Testis (tissue), 3 donors: Measurements from ENCODE around the gene HOXA5. TPM values are rescaled to one million over a fixed set of nuclear protein-coding genes. Genes with fewer than 3 reads are reported as not detected.

Source experiments
- DNase-seq: peaks from one replicate; pipeline ENCODE4 v3.0.0-alpha.2; 2019
- H3K27ac ChIP-seq, 2 donors: fragments of 200-600 bp; sonication (generic); one replicate each; pipeline ENCODE4 v1.5.1; 2019
- H3K27me3 ChIP-seq: fragments of 200-600 bp; sonication (generic); one replicate; pipeline ENCODE4 v1.5.1; 2019
- H3K36me3 ChIP-seq: fragments of 200-600 bp; sonication (generic); one replicate; pipeline ENCODE4 v1.5.1; 2017; ENCODE audit warnings: low read depth; ENCODE audit errors: missing control alignments
- H3K4me1 ChIP-seq: fragments of 200-600 bp; sonication (generic); one replicate; pipeline ENCODE4 v1.5.1; 2019
- H3K4me3 ChIP-seq, 2 donors: fragments of 200-600 bp; sonication (generic); one replicate each; pipeline ENCODE4 v1.5.1; 2017 to 2019
- H3K9me3 ChIP-seq: fragments of 200-600 bp; sonication (generic); one replicate; pipeline ENCODE4 v1.5.1; 2017
- CTCF ChIP-seq, 3 experiments: fragments of 450-650 bp in 2 of 3; fragments of 200-600 bp in 1 of 3; sonication (generic) in 1 of 3; IDR thresholded peaks; one replicate each; pipeline ENCODE4 v1.5.1; 2016 to 2019; ENCODE audit warnings: antibody characterized with exemption in 3 of 3, mild to moderate bottlenecking in 2 of 3, moderate library complexity in 1 of 3
- POLR2A ChIP-seq: fragments of 450-650 bp; IDR thresholded peaks from one replicate; pipeline ENCODE4 v1.6.1; 2017; ENCODE audit warnings: antibody characterized with exemption, mild to moderate bottlenecking, moderate library complexity
- WGBS, 2 donors: methylation state at CpG; one replicate each; pipeline ENCODE4 v1.1.5; 2018; 5-methylcytosine and 5-hydroxymethylcytosine counted together
- intact Hi-C: fragments of 100-400 bp; cut with DNase I; formaldehyde crosslinking; loops from one replicate; pipeline ENCODE4 v1.15.1; 2023; ENCODE audit warnings: low total_unique reads
- polyA plus RNA-seq: library from polyadenylated mRNA; stranded (reverse); fragments of 350-450 nt; fragmentation: Illumina TruSeq; extraction: RNeasy Lipid Tissue Mini Kit (QIAGEN cat#74804); gene quantifications from one replicate; pipeline ENCODE4 v1.2.3, GENCODE V29; 2014; ENCODE audit warnings: low read depth, low replicate concordance; ENCODE audit not compliant: insufficient read depth
- total RNA-seq, 2 donors: library from RNA; depleted of rRNA; stranded (reverse); fragments of >200 nt; gene quantifications; one replicate each; pipeline ENCODE4 v1.2.3, GENCODE V29; 2016

Gene HOXA5
- total and polyA plus RNA-seq, 3 donors from 2014 or later: 0.63 to 7.6 TPM; not detected in 1

- H3K4me1 ChIP-seq: no peaks in the 10 kb centered on the region
- H3K27me3 ChIP-seq: no peaks in the 10 kb centered on the region
- H3K9me3 ChIP-seq: no peaks in the 10 kb centered on the region
- intact Hi-C loops: no loop called here
- no peak overlapping the region for H3K27ac ChIP-seq
- no peak overlapping the region for H3K4me3 ChIP-seq
- no peak for DNase-seq
- WGBS, 2 donors: 47 to 58% methylated on average over 8 of the region's 8 CpGs
- no peaks in the 10 kb centered on the region for H3K36me3 ChIP-seq
- TF ChIP-seq CTCF (IDR thresholded peaks at IDR 0.05): no peak
- no peak for TF ChIP-seq POLR2A
Measured at GRCh38 chr7:27100694-27101170, 42.7 kb downstream of the HOXA5 start.

- Histone ChIP-seq H3K9me3 (no peaks in the 10 kb centered on the region), H3K27me3 (no peaks in the 10 kb centered on the region), H3K4me3 (no peak overlapping the region), H3K36me3 (no peaks in the 10 kb centered on the region), H3K27ac (no peak overlapping the region), H3K4me1 (no peaks in the 10 kb centered on the region)
- no peak for DNase-seq
- TF ChIP-seq CTCF (IDR thresholded peaks at IDR 0.05): no peak
- no peak for TF ChIP-seq POLR2A
- intact Hi-C loops: no loop called here
- 56 to 65% methylated on average over 8 of the region's 8 CpGs for WGBS, 2 donors
Measured at GRCh38 chr7:27099453-27100370, 43.8 kb downstream of the HOXA5 start.

- intact Hi-C loops: no loop called here
- no peak overlapping the region for H3K27ac ChIP-seq
- no peaks in the 10 kb centered on the region for H3K9me3 ChIP-seq
- no peak overlapping the region for H3K4me3 ChIP-seq
- no peaks in the 10 kb centered on the region for H3K36me3 ChIP-seq
- WGBS, 2 donors: 7 to 12% methylated on average over 38 of the region's 38 CpGs
- H3K27me3 ChIP-seq: no peaks in the 10 kb centered on the region
- no peak for TF ChIP-seq POLR2A
- TF ChIP-seq CTCF (IDR thresholded peaks at IDR 0.05): no peak
- no peak for DNase-seq
- no peaks in the 10 kb centered on the region for H3K4me1 ChIP-seq
Measured at GRCh38 chr7:27098578-27099451, 44.7 kb downstream of the HOXA5 start.

GRCh38 chr7:27097686-27098577 is 45.5 kb downstream of the HOXA5 start:
- no peaks in the 10 kb centered on the region for H3K36me3 ChIP-seq
- TF ChIP-seq POLR2A (no peak), CTCF (IDR thresholded peaks at IDR 0.05) (no peak)
- no peak overlapping the region for H3K27ac ChIP-seq
- no peaks in the 10 kb centered on the region for H3K27me3 ChIP-seq
- no peak for DNase-seq
- H3K4me1 ChIP-seq: no peaks in the 10 kb centered on the region
- WGBS, 2 donors: 12 to 13% methylated on average over 25 to 35 of the region's 35 CpGs
- H3K4me3 ChIP-seq: no peak overlapping the region
- no peaks in the 10 kb centered on the region for H3K9me3 ChIP-seq
- intact Hi-C loops: no loop called here
